NT2/D1 (cell line): ENCODE results near the gene SLC7A10.

Experiments used
- DNase-seq: peaks from one replicate; pipeline ENCODE4 v3.0.0-alpha.2; 2011; ENCODE audit warnings: low read depth, low spot score
- H3K27me3 ChIP-seq: 2 replicates; pipeline ENCODE4 v1.6.0; 2011; ENCODE audit warnings: mild to moderate bottlenecking; ENCODE audit not compliant: insufficient read length, insufficient read depth
- H3K36me3 ChIP-seq: 2 replicates; pipeline ENCODE4 v1.6.1; 2011; ENCODE audit warnings: mild to moderate bottlenecking, low read length, mixed read lengths; ENCODE audit not compliant: insufficient read depth, insufficient read length
- H3K4me1 ChIP-seq: 2 replicates; pipeline ENCODE4 v1.5.1; 2011; ENCODE audit not compliant: insufficient read depth, insufficient read length
- H3K4me3 ChIP-seq: 2 replicates; pipeline ENCODE4 v1.5.1; 2011; ENCODE audit warnings: low read depth; ENCODE audit not compliant: insufficient read length
- H3K9ac ChIP-seq: 2 replicates; pipeline ENCODE4 v1.6.0; 2011; ENCODE audit warnings: low read depth; ENCODE audit not compliant: insufficient read length
- H3K9me3 ChIP-seq: 2 replicates; pipeline ENCODE4 v1.5.1; 2011; ENCODE audit warnings: mild to moderate bottlenecking, low read length; ENCODE audit not compliant: insufficient read depth
- SUZ12 ChIP-seq: IDR thresholded peaks from 2 replicates; pipeline ENCODE4 v1.6.1; 2011; ENCODE audit not compliant: insufficient read length, insufficient read depth; ENCODE audit errors: extremely low read depth
- YY1 ChIP-seq: IDR thresholded peaks from 2 replicates; pipeline ENCODE4 v1.6.1; 2011; ENCODE audit not compliant: insufficient read length, insufficient read depth
- ZNF274 ChIP-seq: IDR thresholded peaks from 2 replicates; pipeline ENCODE4 v1.6.1; 2011; ENCODE audit warnings: mild to moderate bottlenecking, low read depth, low read length

Gene SLC7A10

GRCh38 chr19:33189453-33189852, 36.2 kb downstream of the SLC7A10 start:
- H3K4me3 ChIP-seq = no peak overlapping the region
- H3K9me3 ChIP-seq = no peaks in the 10 kb centered on the region
- H3K36me3 ChIP-seq = no peaks in the 10 kb centered on the region
- H3K9ac ChIP-seq = no peak overlapping the region
- peaks cover 15% of the 10 kb centered on the region for H3K27me3 ChIP-seq
- TF ChIP-seq SUZ12 = no peak
- no peak for TF ChIP-seq YY1
- TF ChIP-seq ZNF274 = no peak
- DNase-seq = no peak
- no peaks in the 10 kb centered on the region for H3K4me1 ChIP-seq

DNA sequence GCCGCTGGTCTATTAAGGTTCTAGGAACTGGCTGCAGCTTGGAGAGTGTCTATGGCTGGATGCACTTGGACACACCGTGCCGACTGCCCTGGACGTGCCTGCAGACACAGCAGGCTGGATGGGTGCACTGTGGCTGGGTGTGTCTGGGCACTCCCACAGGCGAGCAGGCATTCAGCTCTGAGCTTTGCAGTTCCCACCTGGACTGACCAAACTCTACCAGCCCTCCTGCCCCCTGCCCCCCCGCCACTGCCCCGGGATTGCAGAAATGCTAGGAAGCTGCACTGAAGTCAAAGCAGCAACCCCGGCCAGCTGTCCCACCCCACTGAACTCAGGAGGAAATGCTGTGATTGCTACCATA, 38.5 kb downstream of the SLC7A10 start:
- Histone ChIP-seq H3K9me3 (no peaks in the 10 kb centered on the region), H3K9ac (no peak overlapping the region), H3K4me1 (no peaks in the 10 kb centered on the region), H3K27me3 (peaks cover under 1% of the 10 kb centered on the region), H3K4me3 (no peak overlapping the region), H3K36me3 (no peaks in the 10 kb centered on the region)
- TF ChIP-seq YY1 = no peak
- no peak for TF ChIP-seq ZNF274
- no peak for TF ChIP-seq SUZ12
- no peak for DNase-seq

DNA sequence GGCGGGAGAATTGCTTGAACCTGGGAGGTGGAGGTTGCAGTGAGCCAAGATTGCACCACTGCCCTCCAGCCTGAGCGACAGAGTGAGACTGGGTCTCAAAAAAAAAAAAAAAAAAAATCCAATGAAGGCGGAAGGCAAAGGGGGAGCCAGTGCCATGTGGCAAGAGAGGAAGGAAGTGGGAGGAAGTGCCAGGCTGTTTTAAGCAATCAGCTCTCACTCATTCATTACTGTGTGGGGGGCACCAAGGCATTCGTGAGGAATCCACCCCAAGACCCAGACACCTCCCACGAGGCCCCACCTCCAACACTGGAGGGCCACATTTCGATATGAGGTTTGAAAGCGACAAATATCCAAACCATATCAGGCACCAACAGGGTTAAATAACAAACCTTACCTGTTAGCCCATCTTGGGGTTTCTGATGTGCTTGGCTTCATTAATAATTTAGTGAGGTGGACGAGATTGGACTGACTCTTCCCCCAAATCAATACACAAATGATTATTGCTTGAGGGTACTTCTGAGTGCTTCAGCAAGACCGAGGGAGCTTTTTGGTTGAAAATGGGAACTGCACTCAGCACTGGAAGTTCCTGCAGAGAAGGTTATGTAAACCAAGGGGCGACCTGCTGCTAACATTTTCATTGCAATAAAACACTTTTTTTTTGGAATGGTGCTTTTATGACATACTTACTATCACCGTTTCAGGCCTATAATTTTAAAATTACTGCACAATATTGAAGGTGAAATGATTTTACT, 39.0 kb downstream of the SLC7A10 start:
- Histone ChIP-seq H3K36me3 (no peaks in the 10 kb centered on the region), H3K27me3 (no peaks in the 10 kb centered on the region), H3K9me3 (no peaks in the 10 kb centered on the region), H3K4me1 (no peaks in the 10 kb centered on the region), H3K4me3 (no peak overlapping the region), H3K9ac (no peak overlapping the region)
- DNase-seq = no peak
- TF ChIP-seq SUZ12 = no peak
- no peak for TF ChIP-seq ZNF274
- no peak for TF ChIP-seq YY1

DNA sequence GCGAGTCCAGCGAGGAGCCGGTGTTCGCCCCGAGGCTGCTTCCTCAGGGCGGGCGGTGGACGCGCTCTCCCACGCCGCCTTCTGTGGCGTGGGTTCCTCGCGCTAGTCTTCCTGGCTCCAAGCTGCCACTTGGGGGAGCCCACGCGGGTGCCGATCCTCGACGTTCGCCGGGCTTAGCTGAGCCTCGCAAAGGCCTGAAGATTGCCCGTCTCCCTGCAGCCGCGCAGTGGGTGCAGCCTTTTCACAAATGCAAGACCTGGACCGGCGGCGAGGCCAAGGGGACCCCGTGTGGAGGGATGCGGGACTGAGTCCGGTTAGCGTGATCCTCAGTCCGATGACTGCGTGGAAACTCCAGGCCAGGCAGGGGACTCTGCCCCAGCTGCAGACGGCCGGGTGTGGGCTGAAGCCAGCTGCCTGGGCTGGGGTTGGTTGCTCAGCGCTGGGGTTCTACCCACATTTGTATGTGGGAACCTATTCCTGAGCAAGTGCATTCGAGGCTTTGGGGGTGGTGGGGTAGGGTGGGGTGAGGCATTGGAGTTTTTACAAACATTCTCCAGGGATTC, 48.2 kb downstream of the SLC7A10 start:
- Histone ChIP-seq H3K9ac (peak overlapping the region; percentile 81), H3K4me1 (peaks cover 10% of the 10 kb centered on the region), H3K36me3 (peaks cover 8% of the 10 kb centered on the region), H3K4me3 (peak overlapping the region; percentile 58), H3K27me3 (peaks cover 13% of the 10 kb centered on the region), H3K9me3 (no peaks in the 10 kb centered on the region)
- TF ChIP-seq SUZ12 (no peak), ZNF274 (no peak), YY1 (no peak)
- no peak for DNase-seq

DNA sequence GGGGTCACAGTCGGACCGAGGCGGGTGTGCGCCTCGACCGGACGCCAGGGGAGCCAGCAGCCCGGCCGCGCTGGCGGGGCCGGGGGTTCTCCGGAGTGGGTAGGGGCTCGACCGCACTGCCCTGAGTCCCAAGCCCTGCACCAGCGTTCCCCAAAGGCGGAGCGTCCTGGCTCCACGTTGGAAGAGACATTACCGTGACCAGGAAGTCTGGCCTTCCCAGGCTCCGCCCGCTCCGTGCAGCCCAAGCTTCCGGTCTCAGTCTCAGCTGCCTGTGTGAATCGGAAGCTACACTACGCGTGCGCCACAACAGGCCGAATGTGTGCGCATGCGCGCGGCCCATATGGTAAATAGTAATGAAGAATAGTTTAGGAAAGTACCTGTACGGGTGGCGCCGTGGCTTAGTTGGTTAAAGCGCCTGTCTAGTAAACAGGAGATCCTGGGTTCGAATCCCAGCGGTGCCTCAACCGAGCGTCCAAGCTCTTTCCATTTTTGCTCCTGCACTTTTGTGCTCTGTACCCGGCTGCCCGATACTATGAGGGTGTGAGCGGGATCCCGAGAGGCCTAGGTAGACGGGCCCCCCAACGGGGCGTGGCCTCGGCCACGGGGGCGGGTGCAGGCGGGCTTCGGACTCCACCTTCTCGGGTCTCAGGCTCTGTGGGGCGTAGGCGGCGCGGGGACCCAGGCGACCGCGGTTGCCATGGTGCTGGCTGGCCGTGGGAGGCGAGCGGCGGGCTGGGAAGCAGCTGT, 48.8 kb downstream of the SLC7A10 start:
- Histone ChIP-seq H3K36me3 (peaks cover 8% of the 10 kb centered on the region), H3K4me1 (peaks cover 10% of the 10 kb centered on the region), H3K4me3 (peak overlapping the region; percentile 92), H3K9ac (peak overlapping the region; percentile 97), H3K27me3 (peaks cover 13% of the 10 kb centered on the region), H3K9me3 (no peaks in the 10 kb centered on the region)
- peak; percentile 89 for DNase-seq
- TF ChIP-seq YY1 = no peak
- no peak for TF ChIP-seq ZNF274
- no peak for TF ChIP-seq SUZ12

GRCh38 chr19:33175886-33176669, 49.6 kb downstream of the SLC7A10 start:
- peaks cover 10% of the 10 kb centered on the region for H3K4me1 ChIP-seq
- H3K9me3 ChIP-seq = no peaks in the 10 kb centered on the region
- peaks cover 13% of the 10 kb centered on the region for H3K27me3 ChIP-seq
- DNase-seq = no peak
- TF ChIP-seq SUZ12 (no peak), YY1 (no peak), ZNF274 (no peak)
- peaks cover 8% of the 10 kb centered on the region for H3K36me3 ChIP-seq
- peak overlapping the region; percentile 92 for H3K4me3 ChIP-seq
- peak overlapping the region; percentile 97 for H3K9ac ChIP-seq
